Caco-2 (cell line): ENCODE results near the gene IREB2. TPM values are rescaled to one million over a fixed set of nuclear protein-coding genes. Genes with fewer than 3 reads are reported as not detected.

Experiments
- BruUV-seq: library from RNA; stranded (reverse); fragments of 400-500 nt; replicated peaks from 2 replicates; lab custom pipeline; 2021; lab: Mats Ljungman, UMichigan
- CTCF ChIA-PET: fragments of 300-600 bp; sonication (Branson Sonifier 250); formaldehyde crosslinking; loops from one replicate; lab custom pipeline; 2022; ENCODE audit warnings: antibody characterized with exemption; lab: Charles Lee
- POLR2A ChIA-PET: fragments of 300-600 bp; sonication (Branson Sonifier 250); formaldehyde crosslinking; loops from one replicate; lab custom pipeline; 2022; ENCODE audit warnings: antibody characterized with exemption; lab: Charles Lee
- DNase-seq, 2 experiments: peaks; one replicate each; pipeline versions ENCODE4 v3.0.0 to v3.0.0-alpha.2; 2020 to 2022
- H3K27me3 ChIP-seq: replicated peaks from 2 replicates; pipeline ENCODE4 v1.6.0; 2011; ENCODE audit warnings: low read length; ENCODE audit not compliant: control insufficient read depth, insufficient read depth
- H3K36me3 ChIP-seq: 2 replicates; pipeline ENCODE4 v1.5.1; 2011; ENCODE audit warnings: low read length; ENCODE audit not compliant: control insufficient read depth, insufficient read depth
- H3K4me1 ChIP-seq: fragments of 250-450 bp; sonication (Bioruptor Pico); 2 replicates; pipeline ENCODE4 v1.5.1; 2020; ENCODE audit warnings: mild to moderate bottlenecking
- H3K4me3 ChIP-seq: 2 replicates; pipeline ENCODE4 v1.5.1; 2011; ENCODE audit warnings: low read depth, mild to moderate bottlenecking, control low read depth, low read length
- H3K9me3 ChIP-seq: fragments of 250-450 bp; sonication (Bioruptor Pico); 2 replicates; pipeline ENCODE4 v1.5.1; 2020; ENCODE audit warnings: mild to moderate bottlenecking, moderate library complexity
- H3K27ac Mint-ChIP-seq: one replicate; pipeline ENCODE4 v1.8.0; 2022; ENCODE audit warnings: mixed read lengths; ENCODE audit not compliant: unreplicated experiment
- H3K27me3 Mint-ChIP-seq: one replicate; pipeline ENCODE4 v1.8.0; 2022; ENCODE audit warnings: mixed read lengths; ENCODE audit not compliant: insufficient read depth, unreplicated experiment
- H3K36me3 Mint-ChIP-seq: one replicate; pipeline ENCODE4 v1.8.0; 2022; ENCODE audit warnings: mild to moderate bottlenecking, mixed read lengths; ENCODE audit not compliant: insufficient read depth, unreplicated experiment
- H3K4me1 Mint-ChIP-seq: one replicate; pipeline ENCODE4 v1.8.0; 2022; ENCODE audit warnings: low read depth, mixed read lengths; ENCODE audit not compliant: unreplicated experiment
- H3K4me3 Mint-ChIP-seq: one replicate; pipeline ENCODE4 v1.8.0; 2022; ENCODE audit warnings: mild to moderate bottlenecking, moderate library complexity, mixed read lengths; ENCODE audit not compliant: unreplicated experiment
- H3K9me3 Mint-ChIP-seq: one replicate; pipeline ENCODE4 v1.8.0; 2022; ENCODE audit warnings: mixed read lengths; ENCODE audit not compliant: unreplicated experiment
- CTCF ChIP-seq, 2 experiments: fragments of 200-600 bp in 1 of 2; IDR thresholded peaks; 1 replicate in 1 of 2; 2 replicates in 1 of 2; pipeline versions ENCODE4 v1.5.1 to v1.8.0; 2011 to 2022; ENCODE audit warnings: antibody characterized with exemption in 1 of 2, control low read depth in 1 of 2, inconsistent platforms in 1 of 2, low read depth in 1 of 2, low read length in 1 of 2, mild to moderate bottlenecking in 1 of 2, moderate library complexity in 1 of 2; ENCODE audit not compliant: insufficient read depth in 1 of 2, severe bottlenecking in 1 of 2, unreplicated experiment in 1 of 2
- intact Hi-C: fragments of 100-400 bp; cut with micrococcal nuclease; formaldehyde crosslinking; loops from one replicate; pipeline ENCODE4 v1.10.0; 2022; ENCODE audit not compliant: unreplicated experiment
- total RNA-seq: library from RNA; stranded (reverse); gene quantifications from 2 replicates; pipeline ENCODE4 v1.2.3, GENCODE V29; 2022

Gene IREB2
- total RNA-seq, 1 experiment from 2014 or later = 77.6 TPM

- TF ChIP-seq CTCF (IDR thresholded peaks at IDR 0.05; ENCODE audit: insufficient read depth in 1 of 2, low read depth in 1 of 2, low read length in 1 of 2, severe bottlenecking in 1 of 2, unreplicated experiment in 1 of 2) = no peak
- intact Hi-C loops = loop anchor here (2.0 kb wide), 2 partner anchors 74 to 106 kb away; partner anchors contain the start of gene CRABP1
- Histone ChIP-seq H3K4me1 (peaks cover 7% of the 10 kb centered on the region; the same call in 1 of the 2 replicates), H3K4me3 (no peak overlapping the region), H3K36me3 (no peaks in the 10 kb centered on the region), H3K27me3 (no peaks in the 10 kb centered on the region), H3K9me3 (no peaks in the 10 kb centered on the region)
- no peak overlapping the region for H3K4me3 Mint-ChIP-seq
- no peak for DNase-seq
- peaks cover 2% of the 10 kb centered on the region for H3K27me3 Mint-ChIP-seq
- H3K36me3 Mint-ChIP-seq = no peaks in the 10 kb centered on the region
- H3K4me1 Mint-ChIP-seq = peaks cover 7% of the 10 kb centered on the region
- no peaks in the 10 kb centered on the region for H3K9me3 Mint-ChIP-seq
- no TSS peak for BruUV-seq
- CTCF ChIA-PET = interaction anchor here (0.6 to 1.9 kb wide), 8 partner anchors 16 to 115 kb away, joined by 3 to 17 read pairs (median 4); partner anchors contain the start of gene SKIC8
- H3K27ac Mint-ChIP-seq = no peak overlapping the region
- POLR2A ChIA-PET = no interaction called here
Measured at GRCh38 chr15:78414621-78415250, 23.3 kb upstream of the IREB2 start.

- Mint-ChIP-seq H3K27me3 (peaks cover 2% of the 10 kb centered on the region), H3K27ac (no peak overlapping the region), H3K4me1 (peaks cover 7% of the 10 kb centered on the region), H3K9me3 (no peaks in the 10 kb centered on the region), H3K36me3 (no peaks in the 10 kb centered on the region), H3K4me3 (no peak overlapping the region)
- H3K36me3 ChIP-seq = no peaks in the 10 kb centered on the region
- TF ChIP-seq CTCF (IDR thresholded peaks at IDR 0.05; ENCODE audit: insufficient read depth in 1 of 2, low read depth in 1 of 2, low read length in 1 of 2, severe bottlenecking in 1 of 2, unreplicated experiment in 1 of 2) = peak in 1 of 2 experiments; percentile 37
- no peak overlapping the region for H3K4me3 ChIP-seq
- POLR2A ChIA-PET = no interaction called here
- CTCF ChIA-PET = interaction anchor here (0.5 to 1.9 kb wide), 9 partner anchors 17 to 116 kb away, joined by 3 to 17 read pairs (median 4); partner anchors contain the start of gene SKIC8
- no TSS peak for BruUV-seq
- H3K27me3 ChIP-seq = no peaks in the 10 kb centered on the region
- intact Hi-C loops = loop anchor here (2.0 kb wide), 2 partner anchors 74 to 106 kb away; partner anchors contain the start of gene CRABP1
- peaks cover 7% of the 10 kb centered on the region; the same call in 1 of the 2 replicates for H3K4me1 ChIP-seq
- DNase-seq = peak in 1 of 2 experiments; percentile 34
- no peaks in the 10 kb centered on the region for H3K9me3 ChIP-seq
Measured at GRCh38 chr15:78415284-78415683, 22.7 kb upstream of the IREB2 start.

GRCh38 chr15:78417754-78418630 lies 20.0 kb upstream of the IREB2 start:
- TF ChIP-seq CTCF (IDR thresholded peaks at IDR 0.05; ENCODE audit: insufficient read depth in 1 of 2, low read depth in 1 of 2, low read length in 1 of 2, severe bottlenecking in 1 of 2, unreplicated experiment in 1 of 2) = no peak
- Histone ChIP-seq H3K4me1 (peaks cover 7% of the 10 kb centered on the region; the same call in 1 of the 2 replicates), H3K27me3 (no peaks in the 10 kb centered on the region), H3K9me3 (no peaks in the 10 kb centered on the region), H3K4me3 (no peak overlapping the region), H3K36me3 (no peaks in the 10 kb centered on the region)
- no peak overlapping the region for H3K4me3 Mint-ChIP-seq
- ChIA-PET CTCF (interaction anchor here (0.5 to 0.9 kb wide), 3 partner anchors 21 to 107 kb away, joined by 3 to 4 read pairs (median 3); no protein-coding TSS in a partner anchor), POLR2A (interaction anchor here (0.5 kb wide), 1 partner anchor 1637 kb away, joined by 5 read pairs; no protein-coding TSS in a partner anchor)
- no peak for DNase-seq
- no peaks in the 10 kb centered on the region for H3K27me3 Mint-ChIP-seq
- no peaks in the 10 kb centered on the region for H3K9me3 Mint-ChIP-seq
- no TSS peak for BruUV-seq
- no peaks in the 10 kb centered on the region for H3K36me3 Mint-ChIP-seq
- no peak overlapping the region for H3K27ac Mint-ChIP-seq
- H3K4me1 Mint-ChIP-seq = peaks cover 7% of the 10 kb centered on the region
- intact Hi-C loops = loop anchor here (2.0 kb wide), 1 partner anchor 43 kb away; no protein-coding TSS in a partner anchor
